Transverse colon (tissue), 4 donors: ENCODE data around the gene CIT. TPM values are rescaled to one million over a fixed set of nuclear protein-coding genes. Genes with fewer than 3 reads are reported as not detected.
A peak's percentile ranks its signal among the peaks of the same experiment; 100 is the strongest.

ENCODE experiments used
- DNase-seq: peaks from one replicate; pipeline ENCODE4 v3.0.0-alpha.2; 2019
- H3K27ac ChIP-seq, 4 donors: fragments of 200-600 bp; sonication (generic); 2 replicates each; pipeline ENCODE4 v1.5.1; 2016 to 2018; ENCODE audit warnings: inconsistent platforms in 4 of 4
- H3K27me3 ChIP-seq: fragments of 200-600 bp; sonication (generic); 2 replicates; pipeline ENCODE4 v1.5.1; 2017; ENCODE audit warnings: inconsistent platforms
- H3K36me3 ChIP-seq, 4 donors: fragments of 200-600 bp; sonication (generic); 2 replicates each; pipeline ENCODE4 v1.5.1; 2017 to 2019; ENCODE audit warnings: inconsistent platforms in 4 of 4
- H3K4me1 ChIP-seq, 4 donors: fragments of 200-600 bp; sonication (generic); 2 replicates each; pipeline ENCODE4 v1.5.1; 2017 to 2020; ENCODE audit warnings: inconsistent platforms in 4 of 4
- H3K4me3 ChIP-seq, 4 donors: fragments of 200-600 bp; sonication (generic); 1 replicate in 1 of 4; 2 replicates in 3 of 4; pipeline versions ENCODE4 v1.5.1 to v1.6.1; 2017 to 2019; ENCODE audit warnings: inconsistent platforms in 4 of 4
- H3K9me3 ChIP-seq, 2 donors: fragments of 200-600 bp; sonication (generic); 2 replicates each; pipeline ENCODE4 v1.5.1; 2017 to 2019; ENCODE audit warnings: inconsistent platforms in 2 of 2
- EP300 ChIP-seq: sonication (generic); formaldehyde crosslinking; IDR thresholded peaks from one replicate; pipeline ENCODE4 v1.6.1; 2017; ENCODE audit warnings: antibody characterized with exemption, low read depth
- POLR2A ChIP-seq: fragments of 450-650 bp; IDR thresholded peaks from one replicate; pipeline ENCODE4 v1.6.1; 2016; ENCODE audit warnings: antibody characterized with exemption, mild to moderate bottlenecking, moderate library complexity
- POLR2AphosphoS5 ChIP-seq, 3 donors: sonication (generic); formaldehyde crosslinking; IDR thresholded peaks; one replicate each; pipeline ENCODE4 v1.6.1; 2016; ENCODE audit warnings: antibody characterized with exemption in 3 of 3
- WGBS, 2 donors: methylation state at CpG; one replicate each; pipeline ENCODE4 v1.1.5; 2018; ENCODE audit warnings: low coverage in 1 of 2; 5-methylcytosine and 5-hydroxymethylcytosine counted together
- in situ Hi-C, 4 donors: fragments of 200-750 bp; cut with MboI; loops; one replicate each; pipeline versions ENCODE4 v1.15.0 to v1.15.1; 2017; ENCODE audit warnings: low sequenced_read_pairs in 3 of 4, low pct_ligation_motif_present in 1 of 4, low pct_unique_long_range_greater_than_20kb in 1 of 4
- intact Hi-C: fragments of 100-400 bp; cut with DNase I; formaldehyde crosslinking; loops from one replicate; pipeline ENCODE4 v1.15.1; 2023; ENCODE audit warnings: low total_unique reads
- total RNA-seq, 4 donors: library from RNA; depleted of rRNA; stranded (reverse); fragments of >200 nt; gene quantifications; one replicate each; pipeline ENCODE4 v1.1.0, GENCODE V29; 2016
- TF ChIP-seq, protein P1 (sequence below), 5 experiments: fragments of 200-600 bp in 3 of 5; fragments of 450-650 bp in 2 of 5; sonication (generic) in 3 of 5; IDR thresholded peaks; 1 replicate in 2 of 5; 2 replicates in 3 of 5; pipeline ENCODE4 v1.5.1; 2016 to 2017; ENCODE audit warnings: antibody characterized with exemption in 5 of 5, inconsistent platforms in 3 of 5, mild to moderate bottlenecking in 2 of 5, moderate library complexity in 1 of 5

CIT gene
- total RNA-seq, 4 donors from 2014 or later: 1.1 to 51.1 (median 7.1) TPM

DNA sequence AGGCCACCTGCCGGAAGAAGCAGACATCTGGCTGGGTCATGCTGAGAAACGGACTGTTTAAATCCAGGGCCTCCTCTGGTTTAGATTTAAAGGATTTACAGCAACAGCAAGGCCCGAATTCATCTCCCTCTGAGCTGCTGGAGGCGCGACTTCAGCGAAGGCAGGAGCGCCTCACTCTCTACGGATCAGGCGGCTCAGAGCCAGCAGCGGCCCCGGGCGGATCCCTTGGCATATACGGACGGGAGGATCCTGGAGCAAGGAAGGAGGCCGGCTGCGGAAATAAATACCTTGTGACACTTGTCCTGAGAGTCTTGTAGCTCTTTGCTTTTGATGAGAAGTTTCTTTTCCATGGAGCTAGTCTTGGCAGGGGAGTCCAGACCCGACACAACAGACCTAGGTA lies 92.4 kb downstream of the CIT start:
- H3K9me3 ChIP-seq: no peaks in the 10 kb centered on the region
- DNase-seq: no peak
- in situ Hi-C loops (no loop called here), intact Hi-C loops (no loop called here)
- no peaks in the 10 kb centered on the region for H3K27me3 ChIP-seq
- TF ChIP-seq POLR2A (no peak), EP300 (no peak), POLR2AphosphoS5 (IDR thresholded peaks at IDR 0.05) (no peak)
- TF ChIP-seq, protein P1, sequence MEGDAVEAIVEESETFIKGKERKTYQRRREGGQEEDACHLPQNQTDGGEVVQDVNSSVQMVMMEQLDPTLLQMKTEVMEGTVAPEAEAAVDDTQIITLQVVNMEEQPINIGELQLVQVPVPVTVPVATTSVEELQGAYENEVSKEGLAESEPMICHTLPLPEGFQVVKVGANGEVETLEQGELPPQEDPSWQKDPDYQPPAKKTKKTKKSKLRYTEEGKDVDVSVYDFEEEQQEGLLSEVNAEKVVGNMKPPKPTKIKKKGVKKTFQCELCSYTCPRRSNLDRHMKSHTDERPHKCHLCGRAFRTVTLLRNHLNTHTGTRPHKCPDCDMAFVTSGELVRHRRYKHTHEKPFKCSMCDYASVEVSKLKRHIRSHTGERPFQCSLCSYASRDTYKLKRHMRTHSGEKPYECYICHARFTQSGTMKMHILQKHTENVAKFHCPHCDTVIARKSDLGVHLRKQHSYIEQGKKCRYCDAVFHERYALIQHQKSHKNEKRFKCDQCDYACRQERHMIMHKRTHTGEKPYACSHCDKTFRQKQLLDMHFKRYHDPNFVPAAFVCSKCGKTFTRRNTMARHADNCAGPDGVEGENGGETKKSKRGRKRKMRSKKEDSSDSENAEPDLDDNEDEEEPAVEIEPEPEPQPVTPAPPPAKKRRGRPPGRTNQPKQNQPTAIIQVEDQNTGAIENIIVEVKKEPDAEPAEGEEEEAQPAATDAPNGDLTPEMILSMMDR (IDR thresholded peaks at IDR 0.05): no peak
- H3K27ac ChIP-seq: no peak overlapping the region
- H3K4me3 ChIP-seq: no peak overlapping the region
- WGBS, 2 donors: 99 to 100% methylated on average over 1 to 17 of the region's 17 CpGs
- peaks cover 0 to 9% (median 0%) of the 10 kb centered on the region in 4 donors for H3K4me1 ChIP-seq
- H3K36me3 ChIP-seq: no peaks in the 10 kb centered on the region

GRCh38 chr12:119783787-119784186 lies 93.3 kb downstream of the CIT start:
- intact Hi-C loops (no loop called here), in situ Hi-C loops (no loop called here)
- Histone ChIP-seq H3K4me3 (no peak overlapping the region), H3K9me3 (no peaks in the 10 kb centered on the region), H3K27ac (no peak overlapping the region), H3K4me1 (peaks cover 0 to 9% (median 0%) of the 10 kb centered on the region in 4 donors), H3K27me3 (no peaks in the 10 kb centered on the region), H3K36me3 (no peaks in the 10 kb centered on the region)
- WGBS, 2 donors: 93% methylated on average over 6 of the region's 6 CpGs; no CpG with 5 or more reads in 1 of the 2 donors
- TF ChIP-seq POLR2AphosphoS5 (IDR thresholded peaks at IDR 0.05) (no peak), POLR2A (no peak), EP300 (no peak)
- TF ChIP-seq, protein P1 (IDR thresholded peaks at IDR 0.05): no peak
- no peak for DNase-seq

GRCh38 chr12:119781804-119782203 lies 95.3 kb downstream of the CIT start:
- no peak for TF ChIP-seq EP300
- TF ChIP-seq POLR2A: no peak
- no peak for TF ChIP-seq POLR2AphosphoS5 (IDR thresholded peaks at IDR 0.05)
- TF ChIP-seq, protein P1 (IDR thresholded peaks at IDR 0.05): no peak
- intact Hi-C loops: no loop called here

GRCh38 chr12:119780786-119781434 lies 96.2 kb downstream of the CIT start:
- TF ChIP-seq, protein P1 (IDR thresholded peaks at IDR 0.05): peak; percentile 67 to 82 (median 76)
- no peak for TF ChIP-seq POLR2A
- WGBS, 2 donors: 32 to 42% methylated on average over 7 to 8 of the region's 8 CpGs
- peak overlapping the region in 1 of 4 donors; percentile 24 for H3K4me3 ChIP-seq
- H3K36me3 ChIP-seq: no peaks in the 10 kb centered on the region
- H3K9me3 ChIP-seq: no peaks in the 10 kb centered on the region
- intact Hi-C loops: no loop called here
- H3K27ac ChIP-seq: peak overlapping the region in 1 of 4 donors; percentile 19
- DNase-seq: peak; percentile 68
- H3K4me1 ChIP-seq: peaks cover 0 to 9% (median 0%) of the 10 kb centered on the region in 4 donors
- no peaks in the 10 kb centered on the region for H3K27me3 ChIP-seq
- in situ Hi-C loops: no loop called here

More at GRCh38 chr12:119781804-119782203, 95.3 kb downstream of the CIT start:
- no peak overlapping the region for H3K4me3 ChIP-seq
- no peaks in the 10 kb centered on the region for H3K9me3 ChIP-seq
- in situ Hi-C loops: no loop called here
- peaks cover 0 to 9% (median 0%) of the 10 kb centered on the region in 4 donors for H3K4me1 ChIP-seq
- no peaks in the 10 kb centered on the region for H3K36me3 ChIP-seq
- no peak for DNase-seq
- H3K27me3 ChIP-seq: no peaks in the 10 kb centered on the region
- WGBS, 2 donors: 89 to 90% methylated on average over 2 of the region's 2 CpGs
- H3K27ac ChIP-seq: no peak overlapping the region
